Endothelial cell of umbilical vein (primary cell): ENCODE data around the gene ATXN1. TPM values are rescaled to one million over a fixed set of nuclear protein-coding genes. Genes with fewer than 3 reads are reported as not detected.

Experiments
- BruUV-seq: library from RNA; stranded (reverse); fragments of 400-500 nt; replicated peaks from 2 replicates; lab custom pipeline; 2021; lab: Mats Ljungman, UMichigan
- CTCF ChIA-PET: fragments of 300-600, 350-600 bp; sonication (Branson Sonifier 250); formaldehyde crosslinking; loops from one replicate; lab custom pipeline; 2021; ENCODE audit warnings: antibody characterized with exemption, inconsistent platforms; lab: Charles Lee
- POLR2A ChIA-PET: fragments of 300-600, 350-600 bp; sonication (Branson Sonifier 250); formaldehyde crosslinking; loops from one replicate; lab custom pipeline; 2021; ENCODE audit warnings: antibody characterized with exemption, inconsistent platforms; lab: Charles Lee
- DNase-seq: peaks from one replicate; pipeline ENCODE4 v3.0.0-alpha.2; 2011; ENCODE audit warnings: low read depth, low spot score
- FAIRE-seq: peaks from 2 replicates; lab custom pipeline; 2011; peaks lifted over from hg19 to GRCh38; lab: Jason Lieb, UNC
- H2AFZ ChIP-seq: 2 replicates; pipeline ENCODE4 v1.6.0; 2012; ENCODE audit warnings: low read depth, low read length, control low read depth, inconsistent platforms
- H3K27ac ChIP-seq: 2 replicates; pipeline ENCODE4 v1.5.1; 2011; ENCODE audit warnings: low read depth, mild to moderate bottlenecking, control low read depth, low read length, moderate library complexity; ENCODE audit not compliant: insufficient read depth
- H3K27me3 ChIP-seq, 2 experiments: 2 replicates each; pipeline versions ENCODE4 v1.6.0 to v1.6.1; 2011; ENCODE audit warnings: low read length in 2 of 2, mixed read lengths in 1 of 2; ENCODE audit not compliant: control insufficient read depth in 2 of 2, insufficient read depth in 2 of 2
- H3K36me3 ChIP-seq, 2 experiments: 2 replicates in 1 of 2; 3 replicates in 1 of 2; pipeline ENCODE4 v1.5.1; 2011; ENCODE audit warnings: low read length in 2 of 2, mild to moderate bottlenecking in 1 of 2, moderate library complexity in 1 of 2; ENCODE audit not compliant: control insufficient read depth in 2 of 2, insufficient read depth in 2 of 2; ENCODE audit errors: extremely low read depth in 1 of 2
- H3K4me1 ChIP-seq: 3 replicates; pipeline ENCODE4 v1.5.1; 2011; ENCODE audit warnings: mild to moderate bottlenecking, low read length; ENCODE audit not compliant: control insufficient read depth, insufficient read depth; ENCODE audit errors: extremely low read depth
- H3K4me2 ChIP-seq: 2 replicates; pipeline ENCODE4 v1.6.1; 2011; ENCODE audit warnings: low read length, control low read depth, mixed read lengths; ENCODE audit not compliant: insufficient read depth
- H3K4me3 ChIP-seq, 3 experiments: fragments of 200-600 bp in 1 of 3; sonication (generic), shearing (Covaris generic) in 1 of 3; replicated peaks in 1 of 3; 2 replicates each; pipeline ENCODE4 v1.5.1; 2011 to 2016; ENCODE audit warnings: control low read depth in 3 of 3, low read length in 3 of 3, mild to moderate bottlenecking in 2 of 3, inconsistent platforms in 1 of 3, low read depth in 1 of 3, moderate library complexity in 1 of 3; ENCODE audit not compliant: insufficient read depth in 1 of 3
- H3K79me2 ChIP-seq: 2 replicates; pipeline ENCODE4 v1.6.0; 2012; ENCODE audit warnings: low read length, inconsistent platforms; ENCODE audit not compliant: control insufficient read depth, insufficient read depth
- H3K9ac ChIP-seq: replicated peaks from 2 replicates; pipeline ENCODE3; 2011; ENCODE audit warnings: low read length, control low read depth; ENCODE audit not compliant: insufficient read depth; ENCODE audit errors: extremely low read depth
- H3K9me1 ChIP-seq: replicated peaks from 3 replicates; pipeline ENCODE4 v1.6.0; 2011; ENCODE audit warnings: mild to moderate bottlenecking, low read length; ENCODE audit not compliant: control insufficient read depth, insufficient read depth; ENCODE audit errors: extremely low read depth
- H3K9me3 ChIP-seq: replicated peaks from 2 replicates; pipeline ENCODE4 v1.5.1; 2012; ENCODE audit warnings: low read length, inconsistent platforms; ENCODE audit not compliant: control insufficient read depth, insufficient read depth
- H4K20me1 ChIP-seq: replicated peaks from 2 replicates; pipeline ENCODE3; 2011; ENCODE audit warnings: mild to moderate bottlenecking, low read length; ENCODE audit not compliant: control insufficient read depth, insufficient read depth; ENCODE audit errors: extremely low read depth
- CTCF ChIP-seq, 2 donors: IDR thresholded peaks; 1 replicate in 1 of 2; 2 replicates in 1 of 2; pipeline ENCODE4 v1.5.1; 2011; ENCODE audit warnings: low read length in 2 of 2, mild to moderate bottlenecking in 2 of 2, moderate library complexity in 2 of 2, control low read depth in 1 of 2, inconsistent platforms in 1 of 2, low read depth in 1 of 2; ENCODE audit not compliant: insufficient read depth in 1 of 2; ENCODE audit errors: extremely low read depth in 1 of 2
- EZH2 ChIP-seq: IDR thresholded peaks from 2 replicates; pipeline ENCODE4 v1.6.1; 2012; ENCODE audit warnings: borderline replicate concordance, low read depth, mild to moderate bottlenecking, moderate library complexity, low read length, inconsistent platforms; ENCODE audit not compliant: severe bottlenecking
- FOS ChIP-seq: IDR thresholded peaks from 2 replicates; pipeline ENCODE4 v1.6.1; 2011; ENCODE audit warnings: mild to moderate bottlenecking, low read length, moderate library complexity, borderline replicate concordance; ENCODE audit not compliant: insufficient read depth
- GATA2 ChIP-seq: IDR thresholded peaks from 2 replicates; pipeline ENCODE4 v1.7.0; 2011; ENCODE audit warnings: low read depth, mild to moderate bottlenecking, moderate library complexity, mixed read lengths, low read length; ENCODE audit not compliant: insufficient read length, insufficient read depth
- JUN ChIP-seq: IDR thresholded peaks from 2 replicates; pipeline ENCODE4 v1.6.1; 2011; ENCODE audit warnings: borderline replicate concordance, low read depth; ENCODE audit not compliant: insufficient read length, insufficient read depth
- MAX ChIP-seq: IDR thresholded peaks from 2 replicates; pipeline ENCODE4 v1.6.1; 2011; ENCODE audit not compliant: insufficient read depth, insufficient read length
- MYC ChIP-seq: IDR thresholded peaks from one replicate; pipeline ENCODE4 v1.6.1; 2011; ENCODE audit warnings: mild to moderate bottlenecking, low read depth, low read length
- POLR2A ChIP-seq: IDR thresholded peaks from 2 replicates; pipeline ENCODE4 v1.6.1; 2012; ENCODE audit warnings: low read depth, mild to moderate bottlenecking, control low read depth, low read length
- POLR2AphosphoS5 ChIP-seq: IDR thresholded peaks from 2 replicates; pipeline ENCODE4 v1.6.1; 2012; ENCODE audit warnings: low read depth, mild to moderate bottlenecking, control low read depth, low read length, moderate library complexity; ENCODE audit not compliant: insufficient read depth
- dilution Hi-C: fragments of 300-500 bp; cut with MboI; formaldehyde crosslinking; loops from one replicate; pipeline ENCODE4 v1.15.0; 2019; ENCODE audit warnings: low sequenced_read_pairs; ENCODE audit not compliant: extremely low pct_ligation_motif_present
- intact Hi-C: fragments of 100-400 bp; cut with micrococcal nuclease; formaldehyde crosslinking; loops from one replicate; pipeline ENCODE4 v1.10.0; 2022
- polyA plus RNA-seq, 4 experiments: library from polyadenylated mRNA; depleted of rRNA in 3 of 4; stranded (reverse) in 3 of 4; unstranded in 1 of 4; fragments of >200 nt; gene quantifications; 2 replicates each; pipeline versions ENCODE4 v1.2.1 to v1.2.3, GENCODE V29; 2011 to 2012; ENCODE audit warnings: missing spikeins in 1 of 4
- total RNA-seq: library from RNA; stranded (reverse); gene quantifications from 2 replicates; pipeline ENCODE4 v1.2.3, GENCODE V29; 2021

ATXN1 gene
- total and polyA plus RNA-seq, 2 donors (not counting 3 experiments of a cell fraction or from before 2014, with no cell fraction given) = 16.4 to 33.0 TPM

- intact Hi-C loops = no loop called here
- no peak overlapping the region for H3K27ac ChIP-seq
- POLR2A ChIA-PET = no interaction called here
These were observed 222.0 kb downstream of the ATXN1 start for GRCh38 chr6:16539086-16539931.

More at GRCh38 chr6:16539086-16539931, 222.0 kb downstream of the ATXN1 start:
- TF ChIP-seq MYC (no peak), EZH2 (no peak), GATA2 (no peak), FOS (no peak), CTCF (IDR thresholded peaks at IDR 0.05; ENCODE audit: extremely low read depth in 1 of 2, insufficient read depth in 1 of 2, low read depth in 1 of 2, low read length in 2 of 2) (no peak), JUN (no peak), POLR2A (no peak), POLR2AphosphoS5 (no peak), MAX (no peak)
- CTCF ChIA-PET = interaction anchor here (0.9 kb wide), 1 partner anchor 26 kb away, joined by 3 read pairs; no protein-coding TSS in a partner anchor
- Histone ChIP-seq H3K4me2 (no peak overlapping the region), H4K20me1 (no peaks in the 10 kb centered on the region), H3K9ac (no peak overlapping the region), H2AFZ (no peak overlapping the region), H3K79me2 (no peaks in the 10 kb centered on the region), H3K9me1 (no peaks in the 10 kb centered on the region), H3K9me3 (no peaks in the 10 kb centered on the region), H3K4me3 (no peak overlapping the region), H3K4me1 (peaks cover 3% of the 10 kb centered on the region), H3K36me3 (no peaks in the 10 kb centered on the region), H3K27me3 (no peaks in the 10 kb centered on the region)
- FAIRE-seq (no peak), DNase-seq (no peak)
- no TSS peak for BruUV-seq
- dilution Hi-C loops = no loop called here
